ENCODE measurements around the gene IFNA10. TPM values are rescaled to one million over a fixed set of nuclear protein-coding genes. Genes with fewer than 3 reads are reported as not detected.
"Not testable (repeated sequence)": the region's sequence is repeated elsewhere in the genome, so short reads cannot be mapped to it uniquely, and the experiment has no call there.

Gene IFNA10
- not detected in 2 replicates for total RNA-seq

DNA sequence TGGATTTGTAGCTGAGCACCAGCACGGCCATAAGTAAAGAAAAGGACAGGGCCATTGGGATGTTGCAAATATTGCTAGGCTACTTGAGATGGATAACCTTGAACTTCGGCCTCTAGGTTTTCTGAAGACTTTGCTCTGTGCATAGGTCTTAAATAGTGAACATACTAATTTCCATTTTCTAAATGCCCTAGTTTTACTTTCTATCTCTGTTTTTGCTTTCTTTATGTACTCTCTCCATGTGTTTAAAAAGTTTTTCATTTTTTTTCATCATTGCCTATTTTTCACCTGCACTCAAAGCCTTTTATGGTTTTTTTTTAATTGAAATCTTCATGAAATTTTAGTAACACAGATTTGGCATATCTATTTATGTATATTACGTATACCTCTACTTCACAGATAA is at the start of gene IFNA10:
Gene IFNA10 (minus strand): TSS at position 101 of the 400 bp plus-strand sequence. CDS start 46 bp downstream, at position 55.
- H3K4me3 ChIP-seq (ENCODE audit: low read depth, low read length); DNase-seq (ENCODE audit: low read depth); H3K36me3 ChIP-seq (ENCODE audit: control insufficient read depth, insufficient read depth, low read length); H3K27me3 ChIP-seq (ENCODE audit: control insufficient read depth, insufficient read depth, low read length): not testable (repeated sequence)

GRCh38 chr9:21255538-21256212 is 48.7 kb upstream of the IFNA10 start:
- no peak for DNase-seq (ENCODE audit: low read depth)
- no peak for TF ChIP-seq CTCF (IDR thresholded peaks at IDR 0.05; ENCODE audit: insufficient read depth, low read length, poor library complexity, severe bottlenecking)
- peaks cover 8% of the 10 kb centered on the region for H3K27me3 ChIP-seq (ENCODE audit: control insufficient read depth, insufficient read depth, low read length)
- no peak overlapping the region for H3K4me3 ChIP-seq (ENCODE audit: low read depth, low read length)
- H3K36me3 ChIP-seq (ENCODE audit: control insufficient read depth, insufficient read depth, low read length) = no peaks in the 10 kb centered on the region

DNA sequence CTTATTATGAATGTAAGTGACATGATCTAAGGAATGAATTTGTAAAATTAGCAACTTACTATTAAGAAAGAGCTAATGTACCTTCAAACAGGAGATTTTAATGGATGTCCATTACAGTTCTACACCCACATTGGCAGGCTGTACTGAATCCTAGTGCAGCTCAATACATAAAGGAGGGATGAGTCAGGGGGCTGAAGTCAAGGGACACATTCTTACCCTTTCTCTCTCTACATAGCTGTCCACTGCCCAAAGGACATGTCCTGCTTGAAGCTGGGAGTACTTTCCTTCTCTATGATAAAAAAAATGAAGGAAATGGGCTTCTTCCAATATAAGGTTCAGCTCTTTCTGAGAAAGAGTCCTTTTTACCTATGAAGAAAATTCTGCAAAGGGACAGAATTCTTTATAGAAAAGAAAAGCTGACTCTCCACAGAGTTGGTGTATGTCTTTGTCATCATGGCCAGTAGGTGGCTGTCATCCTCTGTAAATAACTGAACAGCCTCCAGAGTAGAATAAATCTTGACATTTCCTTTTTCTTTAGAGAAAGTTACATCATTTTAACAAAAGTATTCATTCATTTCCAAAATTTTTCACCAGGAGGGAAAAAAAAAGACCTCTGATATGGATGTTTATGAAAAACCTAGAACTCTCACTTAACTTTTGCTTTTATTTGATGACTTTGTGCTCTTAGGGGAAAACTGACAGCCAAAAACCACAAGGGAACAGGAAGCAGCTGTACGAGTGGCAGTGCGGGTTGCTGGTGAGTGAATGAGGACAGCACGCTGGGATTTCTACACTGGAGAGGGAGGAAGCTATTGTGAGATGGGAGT is 46.0 kb upstream of the IFNA10 start:
- DNase-seq (ENCODE audit: low read depth) = no peak
- H3K27me3 ChIP-seq (ENCODE audit: control insufficient read depth, insufficient read depth, low read length) = peaks cover 8% of the 10 kb centered on the region
- TF ChIP-seq CTCF (IDR thresholded peaks at IDR 0.05; ENCODE audit: insufficient read depth, low read length, poor library complexity, severe bottlenecking) = peak; percentile 57
- no peaks in the 10 kb centered on the region for H3K36me3 ChIP-seq (ENCODE audit: control insufficient read depth, insufficient read depth, low read length)
- H3K4me3 ChIP-seq (ENCODE audit: low read depth, low read length) = no peak overlapping the region

DNA sequence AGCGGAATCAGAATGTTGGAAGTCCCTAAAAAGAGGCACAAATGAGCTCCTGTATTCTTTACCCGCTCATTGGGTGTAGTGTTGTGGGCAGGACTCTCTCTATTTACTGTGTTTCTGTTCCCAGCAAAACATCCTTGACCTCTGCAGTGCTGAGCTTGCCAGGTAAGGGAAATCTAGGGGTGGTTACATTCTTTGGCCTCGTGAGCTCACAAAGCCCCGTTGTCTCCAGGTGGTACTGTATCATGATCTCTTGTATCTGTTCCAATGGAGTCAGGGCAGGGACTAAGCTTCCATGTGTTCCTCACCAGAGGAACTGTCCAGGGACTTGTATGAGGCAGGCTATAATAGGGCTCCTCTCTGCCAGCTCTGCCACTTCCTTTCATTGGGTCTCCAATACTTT is 44.7 kb upstream of the IFNA10 start:
- peaks cover 8% of the 10 kb centered on the region for H3K27me3 ChIP-seq (ENCODE audit: control insufficient read depth, insufficient read depth, low read length)
- DNase-seq (ENCODE audit: low read depth) = no peak
- no peak overlapping the region for H3K4me3 ChIP-seq (ENCODE audit: low read depth, low read length)
- no peaks in the 10 kb centered on the region for H3K36me3 ChIP-seq (ENCODE audit: control insufficient read depth, insufficient read depth, low read length)
- no peak for TF ChIP-seq CTCF (IDR thresholded peaks at IDR 0.05; ENCODE audit: insufficient read depth, low read length, poor library complexity, severe bottlenecking)

DNA sequence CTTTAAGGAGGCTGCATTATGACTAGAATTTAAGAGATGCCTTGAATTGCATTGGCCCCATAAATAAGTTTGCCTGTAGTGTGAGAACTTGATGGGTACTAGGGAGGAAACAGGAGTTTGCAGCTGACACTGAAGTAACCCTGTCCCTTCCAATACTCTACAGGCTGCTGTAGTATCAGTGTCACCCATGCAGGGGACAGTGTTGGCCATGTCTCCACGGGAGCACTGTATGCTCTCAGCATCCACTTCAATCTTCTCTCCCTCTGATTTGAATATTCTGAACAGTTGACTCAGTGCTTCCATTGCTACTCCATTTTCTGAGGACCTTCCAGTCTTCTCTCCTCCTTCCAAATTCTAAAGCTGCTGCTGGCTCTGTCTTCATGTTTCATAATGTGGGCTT is 44.2 kb upstream of the IFNA10 start:
- TF ChIP-seq CTCF (IDR thresholded peaks at IDR 0.05; ENCODE audit: insufficient read depth, low read length, poor library complexity, severe bottlenecking) = no peak
- Histone ChIP-seq H3K27me3 (ENCODE audit: control insufficient read depth, insufficient read depth, low read length) (peaks cover 8% of the 10 kb centered on the region), H3K4me3 (ENCODE audit: low read depth, low read length) (no peak overlapping the region), H3K36me3 (ENCODE audit: control insufficient read depth, insufficient read depth, low read length) (no peaks in the 10 kb centered on the region)
- DNase-seq (ENCODE audit: low read depth) = no peak

DNA sequence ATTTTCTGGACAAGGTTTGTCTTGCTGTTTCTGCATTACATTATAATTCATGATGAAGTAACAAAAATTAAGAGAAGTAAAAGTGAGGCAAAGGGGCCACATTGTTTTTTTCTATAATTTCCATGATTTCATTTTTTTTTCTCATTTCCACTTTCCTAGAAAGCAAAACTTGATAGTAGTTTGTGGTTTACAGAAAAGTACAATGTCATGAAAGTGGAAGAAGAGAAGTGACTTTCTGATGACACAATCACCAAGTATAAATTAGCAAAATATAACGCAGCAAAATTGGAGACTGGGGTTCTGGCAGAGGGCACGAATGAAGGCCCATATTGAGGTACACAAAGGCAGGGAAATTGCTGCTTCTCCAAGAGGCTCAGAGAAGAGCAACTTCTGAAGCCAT is 37.9 kb upstream of the IFNA10 start:
- no peak for DNase-seq (ENCODE audit: low read depth)
- Histone ChIP-seq H3K4me3 (ENCODE audit: low read depth, low read length) (no peak overlapping the region), H3K27me3 (ENCODE audit: control insufficient read depth, insufficient read depth, low read length) (no peaks in the 10 kb centered on the region), H3K36me3 (ENCODE audit: control insufficient read depth, insufficient read depth, low read length) (no peaks in the 10 kb centered on the region)
- TF ChIP-seq CTCF (IDR thresholded peaks at IDR 0.05; ENCODE audit: insufficient read depth, low read length, poor library complexity, severe bottlenecking) = no peak

Measured in kidney epithelial cell (primary cell).